GM19467 (cell line): ENCODE measurements around the gene MYBPH.

Experiments
- ATAC-seq: cut with Tn5 transposase; IDR thresholded peaks from one replicate; pipeline ENCODE4 v1.9.1; 2021; ENCODE audit warnings: mild to moderate bottlenecking, moderate library complexity; ENCODE audit not compliant: unreplicated experiment

Gene MYBPH

DNA sequence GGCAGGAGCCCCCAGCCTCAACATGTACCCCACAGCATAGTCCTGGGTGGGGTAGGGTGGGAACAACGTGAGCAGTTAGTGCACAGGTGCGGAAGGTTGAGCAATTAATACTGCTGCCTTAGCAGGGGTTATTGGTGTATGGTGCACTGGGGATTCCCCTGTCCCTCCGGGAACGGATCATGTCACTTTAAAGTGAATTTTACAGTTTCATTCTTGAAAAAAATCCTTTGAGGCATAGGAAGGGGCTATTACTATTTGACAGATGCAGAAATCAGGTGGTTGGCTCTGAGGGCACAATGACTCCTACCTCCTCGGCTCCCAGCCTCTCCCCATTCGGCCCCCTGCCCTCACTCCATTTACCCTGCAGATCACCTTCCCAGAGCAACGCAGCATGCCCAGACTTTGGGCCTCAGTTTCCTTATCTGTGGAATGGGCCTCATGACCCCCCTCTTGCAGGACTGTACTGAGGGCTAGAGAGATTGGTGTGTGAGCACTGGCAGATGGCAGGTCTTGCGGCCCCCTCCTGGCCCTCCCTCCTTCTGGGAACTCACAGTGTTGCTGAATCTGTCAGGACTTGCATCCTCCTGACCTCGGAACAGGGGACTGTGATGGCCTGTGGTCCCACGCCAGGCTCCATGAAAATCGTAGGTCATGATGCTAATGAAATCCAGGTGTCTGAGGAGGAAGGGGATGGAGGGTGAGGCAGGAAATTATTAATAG, 5.1 kb upstream of the MYBPH start:
- ATAC-seq = no peak

- ATAC-seq = no peak
Observed at GRCh38 chr1:203179667-203180005, 4.0 kb upstream of the MYBPH start.

GRCh38 chr1:203178821-203179666, 3.4 kb upstream of the MYBPH start:
- no peak for ATAC-seq

GRCh38 chr1:203178083-203178482, 2.5 kb upstream of the MYBPH start:
- no peak for ATAC-seq

- ATAC-seq = no peak
Observed at GRCh38 chr1:203177470-203178039, 1.9 kb upstream of the MYBPH start.

DNA sequence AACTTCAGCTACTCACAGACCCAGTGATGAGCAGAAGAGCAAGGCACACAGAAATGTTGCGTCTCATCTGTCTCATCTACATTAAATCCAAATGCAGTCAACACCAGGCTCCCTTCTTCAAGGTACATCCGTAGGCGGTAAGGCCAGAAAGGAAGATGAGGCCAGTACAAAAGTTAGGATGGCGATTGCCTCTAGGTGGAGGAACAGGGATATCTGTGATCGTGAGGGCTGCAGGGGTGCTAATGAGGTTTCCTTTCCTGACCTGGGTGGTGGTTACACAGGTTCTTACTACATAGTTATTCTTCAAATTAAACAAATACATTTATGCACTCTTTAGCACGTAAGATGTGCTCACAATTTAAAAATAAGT, 1.4 kb upstream of the MYBPH start:
- no peak for ATAC-seq

- ATAC-seq = no peak
Observed at GRCh38 chr1:203176273-203177035, 828 bp upstream of the MYBPH start.

- no peak for ATAC-seq
Observed at GRCh38 chr1:203175827-203176241, 208 bp upstream of the MYBPH start.

GRCh38 chr1:203174324-203174985, 1.2 kb downstream of the MYBPH start:
- ATAC-seq = no peak

DNA sequence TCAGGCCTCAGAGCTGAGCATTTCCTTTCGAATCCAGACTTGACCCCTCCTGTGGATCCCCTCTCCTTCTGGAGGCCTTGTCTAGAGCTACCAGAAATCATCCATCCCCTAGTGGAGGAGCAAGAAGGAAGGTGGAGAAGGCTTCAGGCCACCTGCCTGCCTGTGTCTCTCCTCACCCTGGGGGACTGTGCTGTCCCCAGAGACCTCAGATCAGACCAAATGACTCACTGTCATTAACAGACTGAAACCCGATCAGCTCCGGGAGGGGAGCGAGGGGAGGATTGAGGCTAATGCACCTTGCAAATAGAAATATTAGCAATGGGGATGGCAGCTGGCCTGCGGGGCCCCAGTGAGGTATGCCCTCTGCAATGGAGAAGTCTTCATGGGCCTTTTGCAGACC, 2.1 kb downstream of the MYBPH start:
- ATAC-seq = peak; percentile 78

DNA sequence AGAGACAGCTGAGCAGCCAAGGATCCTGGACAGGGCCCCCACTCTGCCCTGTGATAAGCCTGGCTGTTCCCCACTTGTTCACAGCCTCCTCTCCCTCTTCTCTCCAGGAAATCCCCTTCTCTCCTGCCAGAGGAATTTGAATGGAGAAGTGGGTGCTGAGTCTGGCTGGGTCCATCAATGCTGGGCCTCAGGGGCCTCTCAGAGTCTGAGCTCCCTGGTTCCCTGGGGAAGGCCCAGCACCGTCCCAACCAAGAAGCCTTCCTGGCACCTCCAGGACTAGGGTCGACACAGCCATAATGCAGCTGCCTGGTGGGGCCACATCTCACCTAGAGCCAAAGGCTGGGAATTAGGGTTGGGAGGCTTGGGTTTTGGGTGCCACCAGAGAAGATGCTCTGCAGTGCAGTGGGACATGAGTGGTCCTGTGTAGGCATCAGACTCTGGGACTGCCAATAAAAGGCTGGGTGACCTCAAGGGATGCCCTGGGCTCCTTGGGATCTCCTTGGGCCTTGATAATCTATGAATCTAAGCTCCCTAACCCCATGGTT, 2.5 kb downstream of the MYBPH start:
- ATAC-seq = peak; percentile 7

- no peak for ATAC-seq
Observed at GRCh38 chr1:203172184-203173010, 3.2 kb downstream of the MYBPH start.

GRCh38 chr1:203171341-203172183, 4.1 kb downstream of the MYBPH start:
- ATAC-seq = no peak

DNA sequence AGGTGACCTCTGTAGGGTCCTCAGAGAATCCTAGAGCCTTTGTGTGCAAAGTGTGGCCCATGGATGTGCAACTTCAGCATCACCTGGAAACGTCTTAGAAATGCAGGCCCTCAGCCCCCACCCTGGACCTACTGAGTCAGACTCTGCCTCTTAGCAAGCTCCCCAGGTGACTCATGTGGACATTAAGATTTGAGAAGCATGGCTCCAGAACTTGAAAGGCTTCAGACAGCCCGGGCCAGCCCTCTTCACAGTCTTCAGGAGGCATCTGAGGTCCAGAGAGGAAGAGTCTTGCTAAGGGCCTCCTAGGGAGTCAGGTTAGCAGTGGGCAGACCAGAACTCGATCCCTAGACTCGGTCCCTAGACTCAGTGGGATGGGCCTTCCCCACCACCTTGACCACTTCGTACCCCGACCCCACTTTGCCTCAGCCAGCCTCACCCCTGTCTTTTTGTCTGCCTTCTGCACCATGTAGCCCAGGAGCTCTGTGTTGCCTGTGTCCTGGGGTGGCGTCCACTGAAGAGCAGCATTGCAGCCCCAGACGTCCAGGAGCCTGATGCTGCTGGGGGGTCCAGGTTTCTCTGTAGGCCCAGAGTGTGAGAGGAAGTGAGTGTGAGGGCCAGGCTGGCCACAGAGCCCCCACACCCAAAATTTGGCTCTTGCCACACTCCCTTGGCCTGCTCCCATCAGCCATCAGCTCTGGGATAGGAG, 4.8 kb downstream of the MYBPH start:
- no peak for ATAC-seq

DNA sequence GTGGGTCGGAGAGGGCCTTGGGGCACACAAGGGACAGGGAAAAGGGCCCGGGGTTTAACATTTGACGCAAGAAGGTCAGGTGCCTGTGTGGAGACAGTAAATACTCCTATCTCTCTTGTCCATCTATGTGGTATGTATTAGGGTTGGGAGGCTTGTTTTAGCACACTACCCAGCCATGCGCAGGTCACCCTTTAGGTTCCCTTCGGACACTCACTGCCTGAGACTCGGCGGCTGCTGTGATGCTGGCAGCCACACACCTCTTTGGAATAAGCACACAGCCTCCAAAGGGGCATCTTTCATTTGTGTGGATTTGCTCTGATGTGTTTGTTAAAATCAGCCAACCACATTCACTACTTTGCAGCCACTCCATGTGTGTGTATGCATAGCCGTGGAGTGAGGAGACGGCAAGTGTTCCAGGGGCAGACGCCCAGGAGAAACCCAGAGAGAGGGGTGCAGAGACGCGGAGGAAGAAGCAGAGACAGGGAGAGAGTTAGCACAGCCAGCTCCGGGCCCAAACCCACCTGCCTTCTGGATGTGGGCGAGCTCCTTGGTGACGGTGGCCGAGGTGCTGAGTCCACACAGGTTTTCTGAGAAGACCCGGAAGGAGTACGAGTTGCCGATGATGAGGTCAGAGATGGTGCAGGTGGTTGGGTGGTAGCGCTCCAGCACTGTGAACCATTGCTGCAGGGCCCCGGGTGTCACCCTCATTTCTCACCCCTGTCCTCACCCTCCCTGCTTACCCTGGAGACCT, 5.7 kb downstream of the MYBPH start:
- no peak for ATAC-seq

DNA sequence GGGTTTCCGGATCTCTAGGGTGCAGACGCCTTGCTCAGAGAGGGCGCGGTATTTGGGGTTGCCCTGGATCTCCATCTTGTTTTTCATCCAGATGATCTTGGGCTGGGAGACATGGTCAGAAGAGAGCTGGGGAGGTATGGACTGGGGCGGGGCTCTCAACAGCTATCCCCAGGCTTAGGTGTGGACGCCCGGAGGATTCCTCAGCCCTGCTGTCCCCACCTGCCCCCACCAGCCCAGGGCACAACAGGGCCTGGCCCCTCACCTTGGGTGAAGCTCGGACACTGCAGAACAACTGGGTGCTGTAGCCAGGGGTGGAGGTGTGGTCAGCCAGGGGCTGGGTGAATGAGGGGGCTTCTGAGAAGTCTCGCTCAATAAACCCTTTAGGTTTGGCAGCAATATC, 6.6 kb downstream of the MYBPH start:
- no peak for ATAC-seq

- ATAC-seq = no peak
Observed at GRCh38 chr1:203168256-203168786, 7.3 kb downstream of the MYBPH start.
